Endothelial cell of umbilical vein (primary cell): ENCODE measurements around the gene CACHD1. TPM values are rescaled to one million over a fixed set of nuclear protein-coding genes. Genes with fewer than 3 reads are reported as not detected.

Experiments
- BruUV-seq: library from RNA; stranded (reverse); fragments of 400-500 nt; replicated peaks from 2 replicates; lab custom pipeline; 2021; lab: Mats Ljungman, UMichigan
- CTCF ChIA-PET: fragments of 300-600, 350-600 bp; sonication (Branson Sonifier 250); formaldehyde crosslinking; loops from one replicate; lab custom pipeline; 2021; ENCODE audit warnings: antibody characterized with exemption, inconsistent platforms; lab: Charles Lee
- POLR2A ChIA-PET: fragments of 300-600, 350-600 bp; sonication (Branson Sonifier 250); formaldehyde crosslinking; loops from one replicate; lab custom pipeline; 2021; ENCODE audit warnings: antibody characterized with exemption, inconsistent platforms; lab: Charles Lee
- DNase-seq: peaks from one replicate; pipeline ENCODE4 v3.0.0-alpha.2; 2011; ENCODE audit warnings: low read depth, low spot score
- FAIRE-seq: peaks from 2 replicates; lab custom pipeline; 2011; peaks lifted over from hg19 to GRCh38; lab: Jason Lieb, UNC
- H2AFZ ChIP-seq: 2 replicates; pipeline ENCODE4 v1.6.0; 2012; ENCODE audit warnings: low read depth, low read length, control low read depth, inconsistent platforms
- H3K27ac ChIP-seq: 2 replicates; pipeline ENCODE4 v1.5.1; 2011; ENCODE audit warnings: low read depth, mild to moderate bottlenecking, control low read depth, low read length, moderate library complexity; ENCODE audit not compliant: insufficient read depth
- H3K27me3 ChIP-seq, 2 experiments: 2 replicates each; pipeline versions ENCODE4 v1.6.0 to v1.6.1; 2011; ENCODE audit warnings: low read length in 2 of 2, mixed read lengths in 1 of 2; ENCODE audit not compliant: control insufficient read depth in 2 of 2, insufficient read depth in 2 of 2
- H3K36me3 ChIP-seq, 2 experiments: 2 replicates in 1 of 2; 3 replicates in 1 of 2; pipeline ENCODE4 v1.5.1; 2011; ENCODE audit warnings: low read length in 2 of 2, mild to moderate bottlenecking in 1 of 2, moderate library complexity in 1 of 2; ENCODE audit not compliant: control insufficient read depth in 2 of 2, insufficient read depth in 2 of 2; ENCODE audit errors: extremely low read depth in 1 of 2
- H3K4me1 ChIP-seq: 3 replicates; pipeline ENCODE4 v1.5.1; 2011; ENCODE audit warnings: mild to moderate bottlenecking, low read length; ENCODE audit not compliant: control insufficient read depth, insufficient read depth; ENCODE audit errors: extremely low read depth
- H3K4me2 ChIP-seq: 2 replicates; pipeline ENCODE4 v1.6.1; 2011; ENCODE audit warnings: low read length, control low read depth, mixed read lengths; ENCODE audit not compliant: insufficient read depth
- H3K4me3 ChIP-seq, 3 experiments: fragments of 200-600 bp in 1 of 3; sonication (generic), shearing (Covaris generic) in 1 of 3; replicated peaks in 1 of 3; 2 replicates each; pipeline ENCODE4 v1.5.1; 2011 to 2016; ENCODE audit warnings: control low read depth in 3 of 3, low read length in 3 of 3, mild to moderate bottlenecking in 2 of 3, inconsistent platforms in 1 of 3, low read depth in 1 of 3, moderate library complexity in 1 of 3; ENCODE audit not compliant: insufficient read depth in 1 of 3
- H3K79me2 ChIP-seq: 2 replicates; pipeline ENCODE4 v1.6.0; 2012; ENCODE audit warnings: low read length, inconsistent platforms; ENCODE audit not compliant: control insufficient read depth, insufficient read depth
- H3K9ac ChIP-seq: replicated peaks from 2 replicates; pipeline ENCODE3; 2011; ENCODE audit warnings: low read length, control low read depth; ENCODE audit not compliant: insufficient read depth; ENCODE audit errors: extremely low read depth
- H3K9me1 ChIP-seq: replicated peaks from 3 replicates; pipeline ENCODE4 v1.6.0; 2011; ENCODE audit warnings: mild to moderate bottlenecking, low read length; ENCODE audit not compliant: control insufficient read depth, insufficient read depth; ENCODE audit errors: extremely low read depth
- H3K9me3 ChIP-seq: replicated peaks from 2 replicates; pipeline ENCODE4 v1.5.1; 2012; ENCODE audit warnings: low read length, inconsistent platforms; ENCODE audit not compliant: control insufficient read depth, insufficient read depth
- H4K20me1 ChIP-seq: replicated peaks from 2 replicates; pipeline ENCODE3; 2011; ENCODE audit warnings: mild to moderate bottlenecking, low read length; ENCODE audit not compliant: control insufficient read depth, insufficient read depth; ENCODE audit errors: extremely low read depth
- EZH2 ChIP-seq: IDR thresholded peaks from 2 replicates; pipeline ENCODE4 v1.6.1; 2012; ENCODE audit warnings: borderline replicate concordance, low read depth, mild to moderate bottlenecking, moderate library complexity, low read length, inconsistent platforms; ENCODE audit not compliant: severe bottlenecking
- FOS ChIP-seq: IDR thresholded peaks from 2 replicates; pipeline ENCODE4 v1.6.1; 2011; ENCODE audit warnings: mild to moderate bottlenecking, low read length, moderate library complexity, borderline replicate concordance; ENCODE audit not compliant: insufficient read depth
- GATA2 ChIP-seq: IDR thresholded peaks from 2 replicates; pipeline ENCODE4 v1.7.0; 2011; ENCODE audit warnings: low read depth, mild to moderate bottlenecking, moderate library complexity, mixed read lengths, low read length; ENCODE audit not compliant: insufficient read length, insufficient read depth
- JUN ChIP-seq: IDR thresholded peaks from 2 replicates; pipeline ENCODE4 v1.6.1; 2011; ENCODE audit warnings: borderline replicate concordance, low read depth; ENCODE audit not compliant: insufficient read length, insufficient read depth
- MYC ChIP-seq: IDR thresholded peaks from one replicate; pipeline ENCODE4 v1.6.1; 2011; ENCODE audit warnings: mild to moderate bottlenecking, low read depth, low read length
- POLR2A ChIP-seq: IDR thresholded peaks from 2 replicates; pipeline ENCODE4 v1.6.1; 2012; ENCODE audit warnings: low read depth, mild to moderate bottlenecking, control low read depth, low read length
- POLR2AphosphoS5 ChIP-seq: IDR thresholded peaks from 2 replicates; pipeline ENCODE4 v1.6.1; 2012; ENCODE audit warnings: low read depth, mild to moderate bottlenecking, control low read depth, low read length, moderate library complexity; ENCODE audit not compliant: insufficient read depth
- dilution Hi-C: fragments of 300-500 bp; cut with MboI; formaldehyde crosslinking; loops from one replicate; pipeline ENCODE4 v1.15.0; 2019; ENCODE audit warnings: low sequenced_read_pairs; ENCODE audit not compliant: extremely low pct_ligation_motif_present
- intact Hi-C: fragments of 100-400 bp; cut with micrococcal nuclease; formaldehyde crosslinking; loops from one replicate; pipeline ENCODE4 v1.10.0; 2022
- polyA plus RNA-seq, 4 experiments: library from polyadenylated mRNA; depleted of rRNA in 3 of 4; stranded (reverse) in 3 of 4; unstranded in 1 of 4; fragments of >200 nt; gene quantifications; 2 replicates each; pipeline versions ENCODE4 v1.2.1 to v1.2.3, GENCODE V29; 2011 to 2012; ENCODE audit warnings: missing spikeins in 1 of 4
- total RNA-seq: library from RNA; stranded (reverse); gene quantifications from 2 replicates; pipeline ENCODE4 v1.2.3, GENCODE V29; 2021
- TF ChIP-seq, protein P1 (sequence below), 2 donors: IDR thresholded peaks; 1 replicate in 1 of 2; 2 replicates in 1 of 2; pipeline ENCODE4 v1.5.1; 2011; ENCODE audit warnings: low read length in 2 of 2, mild to moderate bottlenecking in 2 of 2, moderate library complexity in 2 of 2, control low read depth in 1 of 2, inconsistent platforms in 1 of 2, low read depth in 1 of 2; ENCODE audit not compliant: insufficient read depth in 1 of 2; ENCODE audit errors: extremely low read depth in 1 of 2
- TF ChIP-seq, protein P2 (sequence below): IDR thresholded peaks from 2 replicates; pipeline ENCODE4 v1.6.1; 2011; ENCODE audit not compliant: insufficient read depth, insufficient read length

The CACHD1 gene
- total and polyA plus RNA-seq, 2 donors (not counting 3 experiments of a cell fraction or from before 2014, with no cell fraction given): 3.6 to 9.3 TPM

- no peaks in the 10 kb centered on the region for H3K9me3 ChIP-seq
- FAIRE-seq (no peak), DNase-seq (no peak)
- intact Hi-C loops: no loop called here
- H3K79me2 ChIP-seq: no peaks in the 10 kb centered on the region
- no peak overlapping the region for H3K4me2 ChIP-seq
- H3K4me3 ChIP-seq: no peak overlapping the region
- H3K9me1 ChIP-seq: no peaks in the 10 kb centered on the region
- peaks cover 0 to 1% of the 10 kb centered on the region in 2 experiments for H3K27me3 ChIP-seq
- ChIA-PET POLR2A (no interaction called here), CTCF (no interaction called here)
- TF ChIP-seq, protein P1, sequence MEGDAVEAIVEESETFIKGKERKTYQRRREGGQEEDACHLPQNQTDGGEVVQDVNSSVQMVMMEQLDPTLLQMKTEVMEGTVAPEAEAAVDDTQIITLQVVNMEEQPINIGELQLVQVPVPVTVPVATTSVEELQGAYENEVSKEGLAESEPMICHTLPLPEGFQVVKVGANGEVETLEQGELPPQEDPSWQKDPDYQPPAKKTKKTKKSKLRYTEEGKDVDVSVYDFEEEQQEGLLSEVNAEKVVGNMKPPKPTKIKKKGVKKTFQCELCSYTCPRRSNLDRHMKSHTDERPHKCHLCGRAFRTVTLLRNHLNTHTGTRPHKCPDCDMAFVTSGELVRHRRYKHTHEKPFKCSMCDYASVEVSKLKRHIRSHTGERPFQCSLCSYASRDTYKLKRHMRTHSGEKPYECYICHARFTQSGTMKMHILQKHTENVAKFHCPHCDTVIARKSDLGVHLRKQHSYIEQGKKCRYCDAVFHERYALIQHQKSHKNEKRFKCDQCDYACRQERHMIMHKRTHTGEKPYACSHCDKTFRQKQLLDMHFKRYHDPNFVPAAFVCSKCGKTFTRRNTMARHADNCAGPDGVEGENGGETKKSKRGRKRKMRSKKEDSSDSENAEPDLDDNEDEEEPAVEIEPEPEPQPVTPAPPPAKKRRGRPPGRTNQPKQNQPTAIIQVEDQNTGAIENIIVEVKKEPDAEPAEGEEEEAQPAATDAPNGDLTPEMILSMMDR (IDR thresholded peaks at IDR 0.05; ENCODE audit: extremely low read depth in 1 of 2, insufficient read depth in 1 of 2, low read depth in 1 of 2, low read length in 2 of 2): no peak
- TF ChIP-seq FOS (no peak), POLR2AphosphoS5 (no peak), MYC (no peak), EZH2 (no peak), GATA2 (no peak), POLR2A (no peak), JUN (no peak)
- TF ChIP-seq, protein P2, sequence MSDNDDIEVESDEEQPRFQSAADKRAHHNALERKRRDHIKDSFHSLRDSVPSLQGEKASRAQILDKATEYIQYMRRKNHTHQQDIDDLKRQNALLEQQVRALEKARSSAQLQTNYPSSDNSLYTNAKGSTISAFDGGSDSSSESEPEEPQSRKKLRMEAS: no peak
- dilution Hi-C loops: no loop called here
- no peak overlapping the region for H3K27ac ChIP-seq
- H4K20me1 ChIP-seq: no peaks in the 10 kb centered on the region
- no peak overlapping the region for H3K9ac ChIP-seq
- no peaks in the 10 kb centered on the region for H3K36me3 ChIP-seq
- no peak overlapping the region for H2AFZ ChIP-seq
- BruUV-seq: no TSS peak
- no peaks in the 10 kb centered on the region for H3K4me1 ChIP-seq
Measured at GRCh38 chr1:64433308-64433707, 36.6 kb upstream of the CACHD1 start.
